Astrocyte (in vitro differentiated cells and primary cell): ENCODE measurements around the gene ADRA2A. TPM values are rescaled to one million over a fixed set of nuclear protein-coding genes. Genes with fewer than 3 reads are reported as not detected.

Source experiments
- DNase-seq: peaks from one replicate; pipeline ENCODE4 v3.0.0-alpha.2; 2010; ENCODE audit warnings: low read depth
- FAIRE-seq: peaks from 2 replicates; lab custom pipeline; 2011; peaks lifted over from hg19 to GRCh38; lab: Jason Lieb, UNC
- H2AFZ ChIP-seq: 2 replicates; pipeline ENCODE4 v1.6.0; 2012; ENCODE audit warnings: low read depth, low read length, inconsistent platforms
- H3K27ac ChIP-seq: 2 replicates; pipeline ENCODE4 v1.5.1; 2011; ENCODE audit warnings: low read depth, low read length, inconsistent platforms
- H3K27me3 ChIP-seq: 2 replicates; pipeline ENCODE4 v1.6.0; 2011; ENCODE audit warnings: low read length, inconsistent platforms; ENCODE audit not compliant: insufficient read depth
- H3K36me3 ChIP-seq: 2 replicates; pipeline ENCODE4 v1.5.1; 2011; ENCODE audit warnings: low read length, inconsistent platforms; ENCODE audit not compliant: insufficient read depth
- H3K4me1 ChIP-seq: 2 replicates; pipeline ENCODE4 v1.5.1; 2011; ENCODE audit warnings: low read length, inconsistent platforms; ENCODE audit not compliant: insufficient read depth
- H3K4me2 ChIP-seq: 2 replicates; pipeline ENCODE4 v1.6.0; 2012; ENCODE audit warnings: low read length, inconsistent platforms
- H3K4me3 ChIP-seq: 2 replicates; pipeline ENCODE4 v1.5.1; 2011; ENCODE audit warnings: low read depth, mild to moderate bottlenecking, low read length, inconsistent platforms; ENCODE audit not compliant: insufficient read depth
- H3K79me2 ChIP-seq: 2 replicates; pipeline ENCODE4 v1.6.0; 2012; ENCODE audit warnings: mild to moderate bottlenecking, low read length, inconsistent platforms; ENCODE audit not compliant: insufficient read depth
- H3K9ac ChIP-seq: 2 replicates; pipeline ENCODE4 v1.6.0; 2012; ENCODE audit warnings: mild to moderate bottlenecking, low read length, inconsistent platforms
- H3K9me3 ChIP-seq: 2 replicates; pipeline ENCODE4 v1.5.1; 2012; ENCODE audit warnings: low read depth, mild to moderate bottlenecking, low read length, inconsistent platforms; ENCODE audit not compliant: insufficient read depth
- H4K20me1 ChIP-seq: 2 replicates; pipeline ENCODE4 v1.6.0; 2012; ENCODE audit warnings: low read length, inconsistent platforms; ENCODE audit not compliant: insufficient read depth
- H3K27ac Mint-ChIP-seq: one replicate; pipeline ENCODE4 v1.8.0; 2021; ENCODE audit warnings: mild to moderate bottlenecking, mixed read lengths; ENCODE audit not compliant: unreplicated experiment
- H3K27me3 Mint-ChIP-seq: one replicate; pipeline ENCODE4 v1.8.0; 2021; ENCODE audit warnings: low read depth, mixed read lengths; ENCODE audit not compliant: unreplicated experiment
- H3K36me3 Mint-ChIP-seq: one replicate; pipeline ENCODE4 v1.8.0; 2021; ENCODE audit warnings: low read depth, mixed read lengths; ENCODE audit not compliant: unreplicated experiment
- H3K4me1 Mint-ChIP-seq: one replicate; pipeline ENCODE4 v1.8.0; 2021; ENCODE audit warnings: low read depth, mixed read lengths; ENCODE audit not compliant: unreplicated experiment
- H3K4me3 Mint-ChIP-seq: one replicate; pipeline ENCODE4 v1.8.0; 2021; ENCODE audit warnings: mild to moderate bottlenecking, moderate library complexity, mixed read lengths; ENCODE audit not compliant: unreplicated experiment
- H3K9me3 Mint-ChIP-seq: one replicate; pipeline ENCODE4 v1.8.0; 2021; ENCODE audit warnings: mild to moderate bottlenecking, mixed read lengths; ENCODE audit not compliant: unreplicated experiment
- EZH2 ChIP-seq: IDR thresholded peaks from 2 replicates; pipeline ENCODE4 v1.6.1; 2012; ENCODE audit warnings: mild to moderate bottlenecking, low read length, inconsistent platforms; ENCODE audit not compliant: insufficient read depth
- total RNA-seq: library from RNA; stranded (reverse); gene quantifications from 2 replicates; pipeline ENCODE4 v1.2.1, GENCODE V29; 2021
- TF ChIP-seq, protein P1 (sequence below): IDR thresholded peaks from 2 replicates; pipeline ENCODE4 v1.5.1; 2011; ENCODE audit warnings: low read depth, mild to moderate bottlenecking, inconsistent platforms, low read length, moderate library complexity; ENCODE audit not compliant: insufficient read depth

Gene ADRA2A
- total RNA-seq, 1 donor from 2014 or later = 1.2 TPM

DNA sequence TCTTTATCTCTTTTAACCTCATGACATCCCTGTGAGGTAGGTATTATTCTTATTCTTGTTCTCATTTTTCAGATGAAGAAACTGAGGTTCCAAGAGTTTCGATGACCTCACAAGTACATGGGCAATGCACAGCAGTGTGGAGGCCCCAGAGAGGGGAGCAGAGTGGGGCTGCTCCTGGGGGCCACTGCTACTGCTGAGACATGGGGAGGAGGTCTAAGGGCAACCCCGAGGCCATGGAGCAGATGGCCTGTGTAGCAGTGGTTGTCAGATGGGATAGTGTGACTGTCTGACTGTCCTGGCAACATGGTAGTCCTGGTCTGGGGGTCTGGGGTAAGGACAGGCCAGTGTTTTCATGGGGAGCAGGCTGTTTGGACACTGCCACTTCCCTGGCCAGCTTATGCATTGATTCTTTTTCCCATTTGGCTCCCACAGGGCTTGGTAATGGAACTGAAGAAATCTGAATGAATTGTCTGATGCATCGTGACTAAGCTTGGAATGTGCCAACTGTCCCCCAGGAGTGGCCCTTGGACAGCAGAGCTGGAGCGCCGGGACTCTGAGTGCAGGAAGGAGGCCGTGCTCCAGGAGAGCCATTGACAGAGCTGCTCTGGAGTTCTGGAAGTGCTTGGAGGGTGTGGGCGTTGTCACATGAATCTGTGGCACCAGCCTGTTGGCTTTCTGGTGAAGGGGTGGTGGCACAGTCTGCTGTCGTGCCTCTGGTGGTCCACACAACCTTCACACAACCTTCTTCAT is 40.9 kb downstream of the ADRA2A start:
- H4K20me1 ChIP-seq = no peaks in the 10 kb centered on the region
- H3K4me3 ChIP-seq = no peak overlapping the region
- no peak overlapping the region for H2AFZ ChIP-seq
- H3K36me3 ChIP-seq = no peaks in the 10 kb centered on the region
- FAIRE-seq = no peak
- no peak overlapping the region for H3K9ac ChIP-seq
- TF ChIP-seq, protein P1, sequence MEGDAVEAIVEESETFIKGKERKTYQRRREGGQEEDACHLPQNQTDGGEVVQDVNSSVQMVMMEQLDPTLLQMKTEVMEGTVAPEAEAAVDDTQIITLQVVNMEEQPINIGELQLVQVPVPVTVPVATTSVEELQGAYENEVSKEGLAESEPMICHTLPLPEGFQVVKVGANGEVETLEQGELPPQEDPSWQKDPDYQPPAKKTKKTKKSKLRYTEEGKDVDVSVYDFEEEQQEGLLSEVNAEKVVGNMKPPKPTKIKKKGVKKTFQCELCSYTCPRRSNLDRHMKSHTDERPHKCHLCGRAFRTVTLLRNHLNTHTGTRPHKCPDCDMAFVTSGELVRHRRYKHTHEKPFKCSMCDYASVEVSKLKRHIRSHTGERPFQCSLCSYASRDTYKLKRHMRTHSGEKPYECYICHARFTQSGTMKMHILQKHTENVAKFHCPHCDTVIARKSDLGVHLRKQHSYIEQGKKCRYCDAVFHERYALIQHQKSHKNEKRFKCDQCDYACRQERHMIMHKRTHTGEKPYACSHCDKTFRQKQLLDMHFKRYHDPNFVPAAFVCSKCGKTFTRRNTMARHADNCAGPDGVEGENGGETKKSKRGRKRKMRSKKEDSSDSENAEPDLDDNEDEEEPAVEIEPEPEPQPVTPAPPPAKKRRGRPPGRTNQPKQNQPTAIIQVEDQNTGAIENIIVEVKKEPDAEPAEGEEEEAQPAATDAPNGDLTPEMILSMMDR = no peak
- no peak for TF ChIP-seq EZH2
- H3K4me1 ChIP-seq = no peaks in the 10 kb centered on the region
- H3K79me2 ChIP-seq = no peaks in the 10 kb centered on the region
- Mint-ChIP-seq H3K27me3 (peaks cover 25% of the 10 kb centered on the region), H3K27ac (no peak overlapping the region), H3K9me3 (peaks cover 8% of the 10 kb centered on the region), H3K36me3 (no peaks in the 10 kb centered on the region), H3K4me1 (no peaks in the 10 kb centered on the region), H3K4me3 (no peak overlapping the region)
- H3K27me3 ChIP-seq = no peaks in the 10 kb centered on the region
- no peak for DNase-seq
- no peaks in the 10 kb centered on the region for H3K9me3 ChIP-seq
- no peak overlapping the region for H3K4me2 ChIP-seq
- H3K27ac ChIP-seq = no peak overlapping the region

DNA sequence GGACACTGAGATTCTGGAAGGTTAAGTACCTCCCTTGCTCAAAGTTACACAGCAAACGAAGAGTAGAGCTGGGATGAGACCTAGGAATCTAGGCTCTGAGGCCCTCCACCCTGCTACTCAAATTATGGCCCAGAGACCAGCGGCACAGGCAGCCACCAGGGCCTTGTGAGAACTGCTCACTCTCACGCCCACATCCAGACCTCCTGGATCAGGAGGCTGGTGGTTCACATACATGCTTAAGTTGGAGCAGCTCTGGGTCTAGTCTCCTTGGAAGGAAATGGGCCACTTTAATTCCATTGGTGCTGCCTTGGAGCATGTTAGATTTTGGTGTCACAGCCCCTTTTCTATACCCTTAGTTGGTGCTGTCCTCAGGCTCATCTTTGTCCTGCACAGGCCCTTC is 41.9 kb downstream of the ADRA2A start:
- Mint-ChIP-seq H3K4me1 (no peaks in the 10 kb centered on the region), H3K9me3 (peaks cover 6% of the 10 kb centered on the region), H3K4me3 (no peak overlapping the region), H3K36me3 (no peaks in the 10 kb centered on the region), H3K27me3 (peaks cover 28% of the 10 kb centered on the region), H3K27ac (no peak overlapping the region)
- no peaks in the 10 kb centered on the region for H4K20me1 ChIP-seq
- H3K79me2 ChIP-seq = no peaks in the 10 kb centered on the region
- no peaks in the 10 kb centered on the region for H3K36me3 ChIP-seq
- FAIRE-seq (no peak), DNase-seq (no peak)
- H3K4me3 ChIP-seq = no peak overlapping the region
- no peak overlapping the region for H2AFZ ChIP-seq
- no peak overlapping the region for H3K4me2 ChIP-seq
- no peak overlapping the region for H3K9ac ChIP-seq
- no peaks in the 10 kb centered on the region for H3K4me1 ChIP-seq
- TF ChIP-seq, protein P1 = no peak
- TF ChIP-seq EZH2 = no peak
- H3K27ac ChIP-seq = no peak overlapping the region
- no peaks in the 10 kb centered on the region for H3K27me3 ChIP-seq
- no peaks in the 10 kb centered on the region for H3K9me3 ChIP-seq

DNA sequence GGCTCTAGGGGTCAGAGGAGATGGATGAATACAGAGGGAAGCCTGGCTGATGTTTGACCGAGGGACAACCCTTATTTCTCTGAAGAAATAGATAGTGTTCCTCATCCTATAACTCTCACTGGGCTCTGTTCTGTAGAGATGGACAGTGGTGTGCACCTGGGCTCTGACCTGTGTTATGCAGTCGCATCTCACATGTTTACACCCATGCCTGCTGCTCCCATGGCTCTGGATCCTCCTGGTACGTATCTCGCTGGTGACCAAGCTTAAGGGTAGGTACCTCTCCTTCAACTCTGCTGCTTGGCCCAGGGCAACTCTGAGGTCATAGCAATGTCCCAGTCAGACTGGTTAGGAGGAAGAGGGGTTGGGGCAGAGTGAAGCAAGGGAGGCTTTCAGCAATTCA is 42.8 kb downstream of the ADRA2A start:
- no peak overlapping the region for H3K4me3 Mint-ChIP-seq
- Histone ChIP-seq H3K36me3 (no peaks in the 10 kb centered on the region), H3K9ac (no peak overlapping the region), H4K20me1 (no peaks in the 10 kb centered on the region), H3K9me3 (no peaks in the 10 kb centered on the region), H2AFZ (no peak overlapping the region), H3K4me3 (no peak overlapping the region), H3K27ac (no peak overlapping the region), H3K27me3 (no peaks in the 10 kb centered on the region), H3K4me1 (no peaks in the 10 kb centered on the region), H3K79me2 (no peaks in the 10 kb centered on the region), H3K4me2 (no peak overlapping the region)
- peaks cover 28% of the 10 kb centered on the region for H3K27me3 Mint-ChIP-seq
- H3K27ac Mint-ChIP-seq = no peak overlapping the region
- H3K36me3 Mint-ChIP-seq = no peaks in the 10 kb centered on the region
- FAIRE-seq (no peak), DNase-seq (no peak)
- peaks cover 3% of the 10 kb centered on the region for H3K9me3 Mint-ChIP-seq
- no peaks in the 10 kb centered on the region for H3K4me1 Mint-ChIP-seq
- TF ChIP-seq, protein P1 = no peak
- TF ChIP-seq EZH2 = no peak
